HepG2 (cell line): Measurements from ENCODE around the gene B3GNT9. TPM values are rescaled to one million over a fixed set of nuclear protein-coding genes. Genes with fewer than 3 reads are reported as not detected.
A peak's percentile ranks its signal among the peaks of the same experiment; 100 is the strongest.

Experiments
- AGO2 ChIP-seq: fragments of 200-400 bp; formaldehyde crosslinking; optimal IDR thresholded peaks from 2 replicates; pipeline ENCODE3; 2017; ENCODE audit warnings: mild to moderate bottlenecking, low read depth, low read length, moderate library complexity
- CCDC6 ChIP-seq: sonication (generic); formaldehyde crosslinking; IDR thresholded peaks from 2 replicates; pipeline ENCODE4 v1.8.1; 2022; ENCODE audit warnings: mild to moderate bottlenecking, missing genetic modification reagents, moderate library complexity
- GATAD1 ChIP-seq: IDR thresholded peaks from 2 replicates; pipeline ENCODE4 v1.6.1; 2016; ENCODE audit warnings: missing genetic modification reagents, missing compliant biosample characterization
- HIC2 ChIP-seq: sonication (generic); formaldehyde crosslinking; IDR thresholded peaks from 2 replicates; pipeline ENCODE4 v1.9.0; 2022; ENCODE audit warnings: low read depth, missing genetic modification reagents
- POLR2AphosphoS5 ChIP-seq: IDR thresholded peaks from 2 replicates; pipeline ENCODE4 v1.6.1; 2012; ENCODE audit warnings: low read depth, low read length
- PPARG ChIP-seq: conservative IDR thresholded peaks from 2 replicates; pipeline ENCODE4 v1.6.1; 2016; ENCODE audit warnings: missing biosample characterization, missing genetic modification reagents
- REL ChIP-seq: sonication (generic); formaldehyde crosslinking; conservative IDR thresholded peaks from 2 replicates; pipeline ENCODE4 v1.8.0; 2022; ENCODE audit warnings: mild to moderate bottlenecking, missing genetic modification reagents, moderate library complexity
- SRY ChIP-seq: sonication (generic); formaldehyde crosslinking; IDR thresholded peaks from 2 replicates; pipeline ENCODE4 v1.8.0; 2022; ENCODE audit warnings: mild to moderate bottlenecking, missing genetic modification reagents
- TFAP4 ChIP-seq: sonication (generic); IDR thresholded peaks from 2 replicates; pipeline ENCODE4 v1.6.1; 2016; ENCODE audit warnings: low read depth, borderline replicate concordance
- ZBTB7A ChIP-seq: sonication (generic); formaldehyde crosslinking; IDR thresholded peaks from 2 replicates; pipeline ENCODE4 v1.8.0; 2022; ENCODE audit warnings: mild to moderate bottlenecking, missing genetic modification reagents
- ZFP36L1 ChIP-seq: sonication (generic); formaldehyde crosslinking; IDR thresholded peaks from 2 replicates; pipeline ENCODE4 v1.8.0; 2022; ENCODE audit warnings: mild to moderate bottlenecking, missing genetic modification reagents, moderate library complexity
- ZNF546 ChIP-seq: sonication (generic); formaldehyde crosslinking; conservative IDR thresholded peaks from 2 replicates; pipeline ENCODE4 v1.8.1; 2023; ENCODE audit warnings: mild to moderate bottlenecking, missing genetic modification reagents
- ZNF646 ChIP-seq: sonication (generic); formaldehyde crosslinking; IDR thresholded peaks from 2 replicates; pipeline ENCODE4 v1.9.0; 2021; ENCODE audit warnings: mild to moderate bottlenecking, missing genetic modification reagents
- ZNF747 ChIP-seq: sonication (generic); formaldehyde crosslinking; IDR thresholded peaks from 2 replicates; pipeline ENCODE4 v1.8.1; 2023; ENCODE audit warnings: missing genetic modification reagents, mild to moderate bottlenecking, borderline replicate concordance
- polyA plus RNA-seq, 8 experiments: library from polyadenylated mRNA; depleted of rRNA in 3 of 8; stranded (reverse) in 7 of 8; unstranded in 1 of 8; fragments of >200 nt; fragmentation: Illumina TruSeq in 4 of 8; extraction: Trizol in 4 of 8; gene quantifications; 2 replicates each; pipeline versions ENCODE4 v1.2.1 to v1.2.3, GENCODE V29; 2011 to 2016; ENCODE audit warnings: low read depth in 4 of 8, missing spikeins in 1 of 8, mixed read lengths in 1 of 8; ENCODE audit not compliant: insufficient read depth in 1 of 8
- total RNA-seq, 5 experiments: library from RNA; depleted of rRNA; stranded (reverse); fragments of >200 nt; fragmentation: Illumina TruSeq; extraction: Trizol; gene quantifications; 2 replicates each; pipeline ENCODE4 v1.2.3, GENCODE V29; 2016; ENCODE audit warnings: low read depth in 1 of 5
- TF ChIP-seq, protein P1 (sequence below): sonication (generic); formaldehyde crosslinking; IDR thresholded peaks from 2 replicates; pipeline ENCODE4 v1.5.1; 2020; ENCODE audit warnings: mild to moderate bottlenecking, missing genetic modification reagents, moderate library complexity
- TF ChIP-seq, protein P2 (sequence below): sonication (generic); formaldehyde crosslinking; IDR thresholded peaks from 2 replicates; pipeline ENCODE4 v1.4.0; 2020; ENCODE audit warnings: missing genetic modification reagents

The B3GNT9 gene
- total and polyA plus RNA-seq, 2 of the 13 experiments (the other 11 are each of a cell fraction or from before 2014, with no cell fraction given) = 1.5 to 3.1 TPM

DNA sequence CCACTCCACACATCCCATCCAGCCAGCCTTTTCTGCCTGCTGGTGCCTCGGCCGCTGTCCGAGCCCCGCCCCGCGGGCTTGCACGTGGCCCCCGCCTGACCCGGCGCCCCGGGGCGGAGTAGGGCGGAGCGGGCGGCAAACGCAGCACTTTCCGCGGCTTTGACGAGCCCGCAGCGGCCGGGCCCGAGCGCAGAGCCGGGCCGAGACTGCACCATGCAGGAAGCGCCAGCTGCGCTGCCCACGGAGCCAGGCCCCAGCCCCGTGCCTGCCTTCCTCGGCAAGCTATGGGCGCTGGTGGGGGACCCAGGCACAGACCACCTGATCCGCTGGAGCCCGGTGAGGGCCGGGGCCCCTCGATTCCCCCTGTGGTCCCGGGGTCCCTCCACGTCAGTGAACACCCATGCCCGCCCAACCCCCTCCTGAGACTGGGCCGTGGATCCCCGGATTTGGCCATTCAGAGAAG is 13.8 kb upstream of the B3GNT9 start, which contains the start of gene HSF4 (continued):
- TF ChIP-seq GATAD1 (CRISPR knock-in tag) (no peak), PPARG (CRISPR knock-in tag) (peak; percentile 81), ZNF747 (CRISPR knock-in tag) (0 out of 2 replicates have a peak, but pooled peaks have one; percentile 24), ZFP36L1 (CRISPR knock-in tag) (peak; percentile 84; the same call in 1 of the 2 replicates), ZBTB7A (CRISPR knock-in tag) (peak; percentile 41), ZNF546 (CRISPR knock-in tag) (peak; percentile 98), ZNF646 (CRISPR knock-in tag) (no peak), REL (CRISPR knock-in tag) (0 out of 2 replicates have a peak, but pooled peaks have one; percentile 70), AGO2 (peak; percentile 54), HIC2 (no peak), TFAP4 (0 out of 2 replicates have a peak, but pooled peaks have one; percentile 36), POLR2AphosphoS5 (no peak), SRY (CRISPR knock-in tag) (peak; percentile 87; the same call in 1 of the 2 replicates), CCDC6 (CRISPR knock-in tag) (peak; percentile 86)
- TF ChIP-seq, protein P1, sequence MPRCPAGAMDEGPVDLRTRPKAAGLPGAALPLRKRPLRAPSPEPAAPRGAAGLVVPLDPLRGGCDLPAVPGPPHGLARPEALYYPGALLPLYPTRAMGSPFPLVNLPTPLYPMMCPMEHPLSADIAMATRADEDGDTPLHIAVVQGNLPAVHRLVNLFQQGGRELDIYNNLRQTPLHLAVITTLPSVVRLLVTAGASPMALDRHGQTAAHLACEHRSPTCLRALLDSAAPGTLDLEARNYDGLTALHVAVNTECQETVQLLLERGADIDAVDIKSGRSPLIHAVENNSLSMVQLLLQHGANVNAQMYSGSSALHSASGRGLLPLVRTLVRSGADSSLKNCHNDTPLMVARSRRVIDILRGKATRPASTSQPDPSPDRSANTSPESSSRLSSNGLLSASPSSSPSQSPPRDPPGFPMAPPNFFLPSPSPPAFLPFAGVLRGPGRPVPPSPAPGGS (CRISPR knock-in tag) = peak; percentile 88; the same call in 1 of the 2 replicates
- TF ChIP-seq, protein P2, sequence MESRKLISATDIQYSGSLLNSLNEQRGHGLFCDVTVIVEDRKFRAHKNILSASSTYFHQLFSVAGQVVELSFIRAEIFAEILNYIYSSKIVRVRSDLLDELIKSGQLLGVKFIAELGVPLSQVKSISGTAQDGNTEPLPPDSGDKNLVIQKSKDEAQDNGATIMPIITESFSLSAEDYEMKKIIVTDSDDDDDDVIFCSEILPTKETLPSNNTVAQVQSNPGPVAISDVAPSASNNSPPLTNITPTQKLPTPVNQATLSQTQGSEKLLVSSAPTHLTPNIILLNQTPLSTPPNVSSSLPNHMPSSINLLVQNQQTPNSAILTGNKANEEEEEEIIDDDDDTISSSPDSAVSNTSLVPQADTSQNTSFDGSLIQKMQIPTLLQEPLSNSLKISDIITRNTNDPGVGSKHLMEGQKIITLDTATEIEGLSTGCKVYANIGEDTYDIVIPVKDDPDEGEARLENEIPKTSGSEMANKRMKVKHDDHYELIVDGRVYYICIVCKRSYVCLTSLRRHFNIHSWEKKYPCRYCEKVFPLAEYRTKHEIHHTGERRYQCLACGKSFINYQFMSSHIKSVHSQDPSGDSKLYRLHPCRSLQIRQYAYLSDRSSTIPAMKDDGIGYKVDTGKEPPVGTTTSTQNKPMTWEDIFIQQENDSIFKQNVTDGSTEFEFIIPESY = peak; percentile 7; the same call in 1 of the 2 replicates
